Ascending aorta (tissue), 2 donors: Measurements from ENCODE around the gene ADARB1. TPM values are rescaled to one million over a fixed set of nuclear protein-coding genes. Genes with fewer than 3 reads are reported as not detected.

Experiments
- DNase-seq, 2 donors: peaks; one replicate each; pipeline ENCODE4 v3.0.0-alpha.2; 2019; ENCODE audit warnings: low spot score in 2 of 2
- H3K27ac ChIP-seq, 2 donors: fragments of 200-600 bp; sonication (generic); one replicate each; pipeline ENCODE4 v1.5.1; 2016 to 2017; ENCODE audit warnings: mild to moderate bottlenecking in 1 of 2
- H3K27me3 ChIP-seq: fragments of 200-600 bp; sonication (generic); one replicate; pipeline ENCODE4 v1.5.1; 2017
- H3K36me3 ChIP-seq, 2 donors: fragments of 200-600 bp; sonication (generic); one replicate each; pipeline ENCODE4 v1.5.1; 2016
- H3K4me1 ChIP-seq, 2 donors: fragments of 200-600 bp; sonication (generic); one replicate each; pipeline ENCODE4 v1.5.1; 2016 to 2017; ENCODE audit warnings: mild to moderate bottlenecking in 1 of 2
- H3K4me3 ChIP-seq, 2 donors: fragments of 200-600 bp; sonication (generic); one replicate each; pipeline ENCODE4 v1.5.1; 2016 to 2017; ENCODE audit warnings: mild to moderate bottlenecking in 1 of 2
- H3K9me3 ChIP-seq, 2 donors: fragments of 200-600 bp; sonication (generic); one replicate each; pipeline ENCODE4 v1.5.1; 2016
- intact Hi-C: fragments of 100-400 bp; cut with DNase I; formaldehyde crosslinking; loops from one replicate; pipeline ENCODE4 v1.15.1; 2023
- total RNA-seq: library from RNA; depleted of rRNA; stranded (reverse); fragments of >200 nt; gene quantifications from one replicate; pipeline ENCODE4 v1.1.0, GENCODE V29; 2016
- TF ChIP-seq, protein P1 (sequence below), 3 experiments: fragments of 200-600 bp in 2 of 3; fragments of 450-650 bp in 1 of 3; sonication (generic) in 2 of 3; IDR thresholded peaks; one replicate each; pipeline ENCODE4 v1.5.1; 2016 to 2019; ENCODE audit warnings: antibody characterized with exemption in 3 of 3, mild to moderate bottlenecking in 1 of 3, moderate library complexity in 1 of 3

Gene ADARB1
- total RNA-seq, 1 donor from 2014 or later: 82.9 TPM

DNA sequence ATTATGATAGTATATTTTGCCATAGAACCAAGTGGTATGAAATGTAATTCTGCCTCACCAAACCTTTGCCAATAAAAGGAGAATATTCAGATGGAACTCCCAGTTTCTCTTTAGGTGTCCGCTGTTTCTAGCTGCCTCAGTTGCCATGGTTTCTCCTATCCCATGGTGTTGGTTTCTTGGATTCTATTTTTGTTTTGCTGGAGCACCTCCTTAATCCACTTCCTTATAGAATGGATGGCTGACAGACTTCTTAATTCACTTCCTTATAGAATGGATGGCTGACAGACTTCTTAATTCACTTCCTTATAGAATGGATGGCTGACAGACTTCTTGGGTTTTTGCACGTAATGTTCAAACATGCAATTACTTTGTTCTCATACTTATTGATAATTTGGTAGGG, 43.7 kb downstream of the ADARB1 start:
- peaks cover 0 to 12% of the 10 kb centered on the region in 2 donors for H3K4me1 ChIP-seq
- TF ChIP-seq, protein P1, sequence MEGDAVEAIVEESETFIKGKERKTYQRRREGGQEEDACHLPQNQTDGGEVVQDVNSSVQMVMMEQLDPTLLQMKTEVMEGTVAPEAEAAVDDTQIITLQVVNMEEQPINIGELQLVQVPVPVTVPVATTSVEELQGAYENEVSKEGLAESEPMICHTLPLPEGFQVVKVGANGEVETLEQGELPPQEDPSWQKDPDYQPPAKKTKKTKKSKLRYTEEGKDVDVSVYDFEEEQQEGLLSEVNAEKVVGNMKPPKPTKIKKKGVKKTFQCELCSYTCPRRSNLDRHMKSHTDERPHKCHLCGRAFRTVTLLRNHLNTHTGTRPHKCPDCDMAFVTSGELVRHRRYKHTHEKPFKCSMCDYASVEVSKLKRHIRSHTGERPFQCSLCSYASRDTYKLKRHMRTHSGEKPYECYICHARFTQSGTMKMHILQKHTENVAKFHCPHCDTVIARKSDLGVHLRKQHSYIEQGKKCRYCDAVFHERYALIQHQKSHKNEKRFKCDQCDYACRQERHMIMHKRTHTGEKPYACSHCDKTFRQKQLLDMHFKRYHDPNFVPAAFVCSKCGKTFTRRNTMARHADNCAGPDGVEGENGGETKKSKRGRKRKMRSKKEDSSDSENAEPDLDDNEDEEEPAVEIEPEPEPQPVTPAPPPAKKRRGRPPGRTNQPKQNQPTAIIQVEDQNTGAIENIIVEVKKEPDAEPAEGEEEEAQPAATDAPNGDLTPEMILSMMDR (IDR thresholded peaks at IDR 0.05): no peak
- H3K27me3 ChIP-seq: no peaks in the 10 kb centered on the region
- no peak for DNase-seq
- intact Hi-C loops: no loop called here
- H3K36me3 ChIP-seq: peaks cover 6 to 22% of the 10 kb centered on the region in 2 donors
- H3K9me3 ChIP-seq: no peaks in the 10 kb centered on the region
- no peak overlapping the region for H3K27ac ChIP-seq
- H3K4me3 ChIP-seq: no peak overlapping the region

- H3K27me3 ChIP-seq: no peaks in the 10 kb centered on the region
- TF ChIP-seq, protein P1 (IDR thresholded peaks at IDR 0.05): no peak
- no peak overlapping the region for H3K27ac ChIP-seq
- peaks cover 9 to 20% of the 10 kb centered on the region in 2 donors for H3K36me3 ChIP-seq
- no peak for DNase-seq
- no peak overlapping the region for H3K4me3 ChIP-seq
- no peaks in the 10 kb centered on the region for H3K9me3 ChIP-seq
- no peaks in the 10 kb centered on the region for H3K4me1 ChIP-seq
- intact Hi-C loops: no loop called here
These were observed 45.4 kb downstream of the ADARB1 start for GRCh38 chr21:45119812-45120211.

GRCh38 chr21:45120975-45121374, 46.6 kb downstream of the ADARB1 start:
- H3K4me1 ChIP-seq: no peaks in the 10 kb centered on the region
- TF ChIP-seq, protein P1 (IDR thresholded peaks at IDR 0.05): no peak
- H3K4me3 ChIP-seq: no peak overlapping the region
- H3K36me3 ChIP-seq: peaks cover 9 to 20% of the 10 kb centered on the region in 2 donors
- no peaks in the 10 kb centered on the region for H3K27me3 ChIP-seq
- no peaks in the 10 kb centered on the region for H3K9me3 ChIP-seq
- H3K27ac ChIP-seq: no peak overlapping the region
- no peak for DNase-seq
- intact Hi-C loops: no loop called here

DNA sequence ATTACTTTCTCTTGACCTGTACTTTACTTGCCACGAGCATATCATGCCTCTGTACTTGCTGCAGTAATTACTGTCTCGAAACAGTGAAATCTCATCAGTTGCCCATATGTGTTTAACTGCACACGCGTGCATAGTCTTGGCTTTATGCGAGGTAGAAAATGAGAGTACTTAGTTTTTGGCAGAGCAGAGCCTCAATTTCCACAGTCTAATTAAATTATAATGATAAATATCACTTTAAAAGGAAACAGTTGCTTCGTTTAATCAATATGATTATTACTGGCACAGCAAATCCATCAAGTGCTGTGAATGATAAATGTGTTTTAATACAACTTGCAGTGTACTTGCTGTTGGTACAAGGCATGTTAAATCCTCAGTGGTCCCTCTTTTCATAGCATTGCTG, 47.6 kb downstream of the ADARB1 start:
- peaks cover 7 to 15% of the 10 kb centered on the region in 2 donors for H3K36me3 ChIP-seq
- no peak overlapping the region for H3K4me3 ChIP-seq
- no peak for DNase-seq
- H3K27ac ChIP-seq: no peak overlapping the region
- TF ChIP-seq, protein P1 (IDR thresholded peaks at IDR 0.05): no peak
- no peaks in the 10 kb centered on the region for H3K9me3 ChIP-seq
- intact Hi-C loops: no loop called here
- H3K27me3 ChIP-seq: no peaks in the 10 kb centered on the region
- H3K4me1 ChIP-seq: peaks cover 0 to 2% of the 10 kb centered on the region in 2 donors

GRCh38 chr21:45122432-45123132, 48.2 kb downstream of the ADARB1 start:
- H3K4me1 ChIP-seq: peaks cover 0 to 2% of the 10 kb centered on the region in 2 donors
- TF ChIP-seq, protein P1 (IDR thresholded peaks at IDR 0.05): no peak
- H3K36me3 ChIP-seq: peaks cover 6 to 14% of the 10 kb centered on the region in 2 donors
- no peaks in the 10 kb centered on the region for H3K27me3 ChIP-seq
- no peak overlapping the region for H3K4me3 ChIP-seq
- intact Hi-C loops: no loop called here
- H3K27ac ChIP-seq: no peak overlapping the region
- DNase-seq: no peak
- H3K9me3 ChIP-seq: no peaks in the 10 kb centered on the region
